PC-3 (cell line): ENCODE results near the gene IFNLR1. TPM values are rescaled to one million over a fixed set of nuclear protein-coding genes. Genes with fewer than 3 reads are reported as not detected.

ENCODE experiments used
- ATAC-seq: fragments of 200-7000 bp; cut with Tn5 transposase; 2 replicates; pipeline ENCODE4 v1.9.1; 2020; ENCODE audit warnings: mild to moderate bottlenecking, moderate library complexity
- BruUV-seq: library from RNA; stranded (reverse); fragments of 400-500 nt; replicated peaks from 2 replicates; lab custom pipeline; 2021; lab: Mats Ljungman, UMichigan
- CTCF ChIA-PET: fragments of 300-600 bp; sonication (Branson Sonifier 250); formaldehyde crosslinking; loops from one replicate; lab custom pipeline; 2022; ENCODE audit warnings: antibody characterized with exemption; lab: Charles Lee
- POLR2A ChIA-PET: fragments of 300-600 bp; sonication (Branson Sonifier 250); formaldehyde crosslinking; loops from one replicate; lab custom pipeline; 2022; ENCODE audit warnings: antibody characterized with exemption; ENCODE audit not compliant: unreplicated experiment; lab: Charles Lee
- DNase-seq: peaks from one replicate; pipeline ENCODE4 v3.0.0-alpha.2; 2015
- H2AFZ ChIP-seq: fragments of 300-600 bp; sonication (generic); 2 replicates; pipeline ENCODE4 v1.6.0; 2016; ENCODE audit warnings: antibody characterized with exemption, low read length
- H3F3A ChIP-seq: fragments of 300-600 bp; sonication (generic); one replicate; pipeline ENCODE4 v1.6.0; 2017; ENCODE audit warnings: antibody characterized with exemption, low read length, control low read depth, mild to moderate bottlenecking; ENCODE audit not compliant: unreplicated experiment
- H3K27ac ChIP-seq: fragments of 300-600 bp; sonication (generic); 2 replicates; pipeline ENCODE4 v1.5.1; 2016; ENCODE audit warnings: mild to moderate bottlenecking, low read length
- H3K27me3 ChIP-seq: fragments of 300-600 bp; sonication (generic); 2 replicates; pipeline ENCODE4 v1.6.1; 2016; ENCODE audit warnings: low read length, mixed read lengths
- H3K36me3 ChIP-seq: fragments of 300-600 bp; sonication (generic); 2 replicates; pipeline ENCODE4 v1.6.1; 2016; ENCODE audit warnings: low read depth, mixed run types, low read length, mixed read lengths
- H3K4me1 ChIP-seq: fragments of 300-600 bp; sonication (generic); 2 replicates; pipeline ENCODE4 v1.5.1; 2016; ENCODE audit warnings: low read length; ENCODE audit not compliant: insufficient read depth
- H3K4me2 ChIP-seq: fragments of 300-600 bp; sonication (generic); 2 replicates; pipeline ENCODE4 v1.6.0; 2016; ENCODE audit warnings: low read length
- H3K4me3 ChIP-seq: fragments of 300-600 bp; sonication (generic); 2 replicates; pipeline ENCODE4 v1.5.1; 2016; ENCODE audit warnings: mild to moderate bottlenecking, low read length, mixed read lengths
- H3K79me2 ChIP-seq: fragments of 300-600 bp; sonication (generic); 2 replicates; pipeline ENCODE4 v1.6.1; 2017; ENCODE audit warnings: low read length, mixed read lengths
- H3K9ac ChIP-seq: fragments of 300-600 bp; sonication (generic); 2 replicates; pipeline ENCODE4 v1.6.0; 2016; ENCODE audit warnings: mild to moderate bottlenecking, low read length
- H3K9me2 ChIP-seq: fragments of 300-600 bp; sonication (generic); replicated peaks from 2 replicates; pipeline ENCODE4 v1.6.1; 2016; ENCODE audit warnings: mixed run types, low read length, mixed read lengths
- H3K9me3 ChIP-seq: fragments of 300-600 bp; sonication (generic); 2 replicates; pipeline ENCODE4 v1.6.1; 2016; ENCODE audit warnings: low read length, mixed read lengths
- H4K20me1 ChIP-seq: fragments of 300-600 bp; sonication (generic); 2 replicates; pipeline ENCODE4 v1.6.1; 2016; ENCODE audit warnings: low read length, mixed read lengths
- CTCF ChIP-seq: fragments of 300-600 bp; sonication (generic); conservative IDR thresholded peaks from 2 replicates; pipeline ENCODE4 v1.5.1; 2017; ENCODE audit warnings: antibody characterized with exemption, low read depth, mild to moderate bottlenecking, low read length
- EZH2 ChIP-seq: fragments of 300-600 bp; sonication (generic); IDR thresholded peaks from one replicate; pipeline ENCODE4 v1.6.1; 2017; ENCODE audit warnings: antibody characterized with exemption, mild to moderate bottlenecking, low read length; ENCODE audit not compliant: unreplicated experiment
- EZH2phosphoT487 ChIP-seq: fragments of 300-600 bp; sonication (generic); IDR thresholded peaks from 2 replicates; pipeline ENCODE4 v1.6.1; 2018; ENCODE audit warnings: mild to moderate bottlenecking, antibody characterized with exemption, low read length, borderline replicate concordance
- intact Hi-C: fragments of 100-400 bp; cut with micrococcal nuclease; formaldehyde crosslinking; loops from 2 replicates; pipeline ENCODE4 v1.9.0; 2023
- total RNA-seq: library from RNA; depleted of rRNA; stranded (reverse); fragments of >200 nt; gene quantifications from 2 replicates; pipeline ENCODE4 v1.2.3, GENCODE V29; 2014

The IFNLR1 gene
- total RNA-seq, 1 experiment from 2014 or later: 9.5 TPM

- Histone ChIP-seq H3K4me1 (peaks cover 36% of the 10 kb centered on the region), H2AFZ (no peak overlapping the region), H3K36me3 (no peaks in the 10 kb centered on the region), H3F3A (no peaks in the 10 kb centered on the region), H3K27ac (no peak overlapping the region), H3K79me2 (no peaks in the 10 kb centered on the region), H3K9ac (no peak overlapping the region), H3K27me3 (no peaks in the 10 kb centered on the region), H4K20me1 (no peaks in the 10 kb centered on the region), H3K4me2 (0 out of 2 replicates have a peak overlapping the region, but pooled peaks have one; percentile 10), H3K4me3 (no peak overlapping the region), H3K9me2 (no peaks in the 10 kb centered on the region), H3K9me3 (no peaks in the 10 kb centered on the region)
- no TSS peak for BruUV-seq
- DNase-seq (peak; percentile 38), ATAC-seq (peak; percentile 20)
- ChIA-PET CTCF (no interaction called here), POLR2A (no interaction called here)
- intact Hi-C loops: no loop called here
- TF ChIP-seq EZH2: no peak
Measured at GRCh38 chr1:24195136-24195535, 8.0 kb upstream of the IFNLR1 start.

- intact Hi-C loops: no loop called here
- no peak overlapping the region for H3K4me3 ChIP-seq
- H3K4me2 ChIP-seq: no peak overlapping the region
- H3K27me3 ChIP-seq: no peaks in the 10 kb centered on the region
- H3K27ac ChIP-seq: peak overlapping the region; percentile 91
- H2AFZ ChIP-seq: no peak overlapping the region
- no peaks in the 10 kb centered on the region for H3K9me3 ChIP-seq
- ChIA-PET CTCF (no interaction called here), POLR2A (no interaction called here)
- BruUV-seq: no TSS peak
- H3K36me3 ChIP-seq: no peaks in the 10 kb centered on the region
- DNase-seq (no peak), ATAC-seq (no peak)
- no peaks in the 10 kb centered on the region for H3K79me2 ChIP-seq
- no peak for TF ChIP-seq EZH2
- no peak for TF ChIP-seq EZH2phosphoT487
- no peak for TF ChIP-seq CTCF
- peaks cover 46% of the 10 kb centered on the region for H3K4me1 ChIP-seq
- no peak overlapping the region for H3K9ac ChIP-seq
- no peaks in the 10 kb centered on the region for H4K20me1 ChIP-seq
- no peaks in the 10 kb centered on the region for H3F3A ChIP-seq
- H3K9me2 ChIP-seq: no peaks in the 10 kb centered on the region
Measured at GRCh38 chr1:24193046-24193445, 6.0 kb upstream of the IFNLR1 start.

- Histone ChIP-seq H3K4me3 (no peak overlapping the region), H3K27me3 (no peaks in the 10 kb centered on the region), H3K4me2 (peak overlapping the region; percentile 61; the same call in 1 of the 2 replicates), H3F3A (no peaks in the 10 kb centered on the region), H3K36me3 (no peaks in the 10 kb centered on the region), H3K27ac (peak overlapping the region; percentile 91), H3K4me1 (peaks cover 52% of the 10 kb centered on the region), H3K9ac (peak overlapping the region; percentile 63), H3K79me2 (peaks cover under 1% of the 10 kb centered on the region; the same call in 1 of the 2 replicates), H3K9me2 (no peaks in the 10 kb centered on the region), H3K9me3 (no peaks in the 10 kb centered on the region), H2AFZ (peak overlapping the region; percentile 49; the same call in 1 of the 2 replicates), H4K20me1 (no peaks in the 10 kb centered on the region)
- TF ChIP-seq EZH2 (no peak), EZH2phosphoT487 (no peak), CTCF (no peak)
- ChIA-PET CTCF (no interaction called here), POLR2A (interaction anchor here (0.7 kb wide), 1 partner anchor 202 kb away, joined by 3 read pairs; no protein-coding TSS in a partner anchor)
- intact Hi-C loops: no loop called here
- ATAC-seq (peak; percentile 68), DNase-seq (peak; percentile 88)
- BruUV-seq: no TSS peak
Measured at GRCh38 chr1:24191860-24192259, 4.8 kb upstream of the IFNLR1 start.
